GM12891 (cell line): Measurements from ENCODE around the gene EFL1.

ENCODE experiments used
- POLR2A ChIP-seq: IDR thresholded peaks from 2 replicates; pipeline ENCODE4 v1.6.1; 2011; ENCODE audit warnings: low read depth, low read length, control low read depth
- POLR2AphosphoS5 ChIP-seq: IDR thresholded peaks from 2 replicates; pipeline ENCODE4 v1.6.1; 2011; ENCODE audit warnings: low read depth, low read length, control low read depth
- TAF1 ChIP-seq: IDR thresholded peaks from 2 replicates; pipeline ENCODE4 v1.6.1; 2011; ENCODE audit warnings: low read depth, low read length, control low read depth

DNA sequence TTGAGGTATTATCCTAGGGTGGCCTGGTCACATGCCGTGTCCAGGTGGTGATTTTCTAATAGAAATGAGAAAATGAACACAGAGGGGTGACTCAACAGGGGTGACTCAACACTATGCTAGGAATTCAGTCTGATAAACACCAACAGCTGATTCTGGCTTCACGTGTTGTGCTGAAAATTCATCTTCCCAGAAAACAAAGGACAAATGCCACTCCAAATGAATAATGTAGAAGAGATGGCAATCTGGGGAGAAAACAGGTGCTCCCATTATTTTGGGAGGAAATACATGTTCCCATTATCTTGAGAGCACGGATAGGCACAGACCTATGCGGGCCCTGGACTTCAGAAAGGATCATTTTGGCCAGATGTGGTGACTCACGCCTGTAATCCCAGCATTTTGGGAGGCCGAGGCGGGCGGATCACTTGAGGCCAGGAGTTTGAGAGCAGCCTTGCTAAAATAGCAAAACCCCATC lies 115.5 kb downstream of the EFL1 start:
- TF ChIP-seq POLR2A (no peak), POLR2AphosphoS5 (no peak), TAF1 (no peak)
